ENCODE data around the gene SLC25A30.
A peak's percentile ranks its signal among the peaks of the same experiment; 100 is the strongest.

The SLC25A30 gene

DNA sequence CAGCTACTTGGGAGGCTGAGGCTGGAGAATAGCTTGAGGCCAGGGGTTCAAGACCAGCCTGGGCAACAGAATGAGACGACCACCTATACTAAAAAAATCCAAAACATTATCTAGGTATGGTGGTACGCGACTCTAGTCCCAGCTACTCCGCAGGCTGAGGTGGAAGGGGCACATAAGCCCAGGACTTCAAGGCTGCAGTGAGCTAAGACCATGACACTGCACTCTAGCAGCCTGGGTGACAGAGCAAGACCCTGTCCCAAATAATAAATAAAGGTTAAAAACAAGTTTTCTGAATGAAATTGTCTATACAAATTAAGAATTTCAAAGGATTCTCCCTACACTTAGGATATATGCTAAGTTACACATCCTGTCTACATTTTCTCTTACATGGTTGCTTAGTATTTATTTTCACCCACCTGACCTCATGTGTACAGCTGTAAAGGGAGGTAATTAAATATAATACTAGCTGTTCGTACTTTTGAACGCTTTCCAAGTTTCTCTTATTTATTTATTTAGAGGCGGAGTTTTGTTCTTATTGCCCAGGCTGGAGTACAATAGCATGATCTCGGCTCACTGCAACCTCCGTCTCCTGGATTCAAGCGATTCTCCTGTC is 1.6 kb downstream of the SLC25A30 start:
- peak overlapping the region; percentile 65 for H3K4me3 ChIP-seq (replicated peaks; ENCODE audit: insufficient read depth, low read length)
- H3K27ac ChIP-seq (replicated peaks) = peak overlapping the region; percentile 86
- DNase-seq (ENCODE audit: low read depth in 1 of 2, low spot score in 1 of 2) = no peak

DNA sequence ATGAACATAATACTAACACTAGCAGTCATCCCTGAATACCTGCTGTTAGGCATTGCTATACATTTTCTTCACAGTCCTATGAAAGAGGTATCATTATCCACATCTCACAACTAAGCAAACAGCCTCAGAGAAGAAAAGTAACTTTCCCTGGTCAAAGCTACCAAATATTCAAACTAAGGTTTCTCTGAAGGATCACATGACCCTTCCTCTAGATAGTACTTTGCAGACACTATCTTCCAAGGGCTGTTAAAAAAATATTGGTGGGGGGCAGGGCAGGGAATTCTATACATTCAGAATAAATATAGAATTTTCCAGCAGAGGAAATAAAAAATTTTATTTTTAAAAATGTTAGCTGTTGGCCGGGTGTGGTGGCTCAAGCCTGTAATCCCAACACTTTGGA is 3.1 kb downstream of the SLC25A30 start:
- DNase-seq (ENCODE audit: low read depth in 1 of 2, low spot score in 1 of 2) = no peak
- Histone ChIP-seq H3K27ac (replicated peaks) (no peak overlapping the region), H3K4me3 (replicated peaks; ENCODE audit: insufficient read depth, low read length) (no peak overlapping the region), H3K27me3 (ENCODE audit: insufficient read depth, poor library complexity, severe bottlenecking) (no peaks in the 10 kb centered on the region)
- TF ChIP-seq GABPA (IDR thresholded peaks at IDR 0.05; ENCODE audit: low read depth) (no peak), POLR2AphosphoS5 (IDR thresholded peaks at IDR 0.05; ENCODE audit: low read depth) (no peak), SPI1 (IDR thresholded peaks at IDR 0.05; ENCODE audit: borderline replicate concordance, low read depth) (no peak)
- TF ChIP-seq, protein P1, sequence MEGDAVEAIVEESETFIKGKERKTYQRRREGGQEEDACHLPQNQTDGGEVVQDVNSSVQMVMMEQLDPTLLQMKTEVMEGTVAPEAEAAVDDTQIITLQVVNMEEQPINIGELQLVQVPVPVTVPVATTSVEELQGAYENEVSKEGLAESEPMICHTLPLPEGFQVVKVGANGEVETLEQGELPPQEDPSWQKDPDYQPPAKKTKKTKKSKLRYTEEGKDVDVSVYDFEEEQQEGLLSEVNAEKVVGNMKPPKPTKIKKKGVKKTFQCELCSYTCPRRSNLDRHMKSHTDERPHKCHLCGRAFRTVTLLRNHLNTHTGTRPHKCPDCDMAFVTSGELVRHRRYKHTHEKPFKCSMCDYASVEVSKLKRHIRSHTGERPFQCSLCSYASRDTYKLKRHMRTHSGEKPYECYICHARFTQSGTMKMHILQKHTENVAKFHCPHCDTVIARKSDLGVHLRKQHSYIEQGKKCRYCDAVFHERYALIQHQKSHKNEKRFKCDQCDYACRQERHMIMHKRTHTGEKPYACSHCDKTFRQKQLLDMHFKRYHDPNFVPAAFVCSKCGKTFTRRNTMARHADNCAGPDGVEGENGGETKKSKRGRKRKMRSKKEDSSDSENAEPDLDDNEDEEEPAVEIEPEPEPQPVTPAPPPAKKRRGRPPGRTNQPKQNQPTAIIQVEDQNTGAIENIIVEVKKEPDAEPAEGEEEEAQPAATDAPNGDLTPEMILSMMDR (IDR thresholded peaks at IDR 0.05; ENCODE audit: insufficient read depth, low read length) = no peak
- TF ChIP-seq, protein P2, sequence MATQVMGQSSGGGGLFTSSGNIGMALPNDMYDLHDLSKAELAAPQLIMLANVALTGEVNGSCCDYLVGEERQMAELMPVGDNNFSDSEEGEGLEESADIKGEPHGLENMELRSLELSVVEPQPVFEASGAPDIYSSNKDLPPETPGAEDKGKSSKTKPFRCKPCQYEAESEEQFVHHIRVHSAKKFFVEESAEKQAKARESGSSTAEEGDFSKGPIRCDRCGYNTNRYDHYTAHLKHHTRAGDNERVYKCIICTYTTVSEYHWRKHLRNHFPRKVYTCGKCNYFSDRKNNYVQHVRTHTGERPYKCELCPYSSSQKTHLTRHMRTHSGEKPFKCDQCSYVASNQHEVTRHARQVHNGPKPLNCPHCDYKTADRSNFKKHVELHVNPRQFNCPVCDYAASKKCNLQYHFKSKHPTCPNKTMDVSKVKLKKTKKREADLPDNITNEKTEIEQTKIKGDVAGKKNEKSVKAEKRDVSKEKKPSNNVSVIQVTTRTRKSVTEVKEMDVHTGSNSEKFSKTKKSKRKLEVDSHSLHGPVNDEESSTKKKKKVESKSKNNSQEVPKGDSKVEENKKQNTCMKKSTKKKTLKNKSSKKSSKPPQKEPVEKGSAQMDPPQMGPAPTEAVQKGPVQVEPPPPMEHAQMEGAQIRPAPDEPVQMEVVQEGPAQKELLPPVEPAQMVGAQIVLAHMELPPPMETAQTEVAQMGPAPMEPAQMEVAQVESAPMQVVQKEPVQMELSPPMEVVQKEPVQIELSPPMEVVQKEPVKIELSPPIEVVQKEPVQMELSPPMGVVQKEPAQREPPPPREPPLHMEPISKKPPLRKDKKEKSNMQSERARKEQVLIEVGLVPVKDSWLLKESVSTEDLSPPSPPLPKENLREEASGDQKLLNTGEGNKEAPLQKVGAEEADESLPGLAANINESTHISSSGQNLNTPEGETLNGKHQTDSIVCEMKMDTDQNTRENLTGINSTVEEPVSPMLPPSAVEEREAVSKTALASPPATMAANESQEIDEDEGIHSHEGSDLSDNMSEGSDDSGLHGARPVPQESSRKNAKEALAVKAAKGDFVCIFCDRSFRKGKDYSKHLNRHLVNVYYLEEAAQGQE (IDR thresholded peaks at IDR 0.05; ENCODE audit: insufficient replicate concordance, low read depth) = no peak

More for the DNA sequence above, 1.6 kb downstream of the SLC25A30 start:
- TF ChIP-seq GABPA (IDR thresholded peaks at IDR 0.05; ENCODE audit: low read depth) (no peak), POLR2AphosphoS5 (IDR thresholded peaks at IDR 0.05; ENCODE audit: low read depth) (no peak), SPI1 (IDR thresholded peaks at IDR 0.05; ENCODE audit: borderline replicate concordance, low read depth) (no peak)
- TF ChIP-seq, protein P2 (IDR thresholded peaks at IDR 0.05; ENCODE audit: insufficient replicate concordance, low read depth) = no peak
- TF ChIP-seq, protein P1 (IDR thresholded peaks at IDR 0.05; ENCODE audit: insufficient read depth, low read length) = no peak
- H3K27me3 ChIP-seq (ENCODE audit: insufficient read depth, poor library complexity, severe bottlenecking) = no peaks in the 10 kb centered on the region

DNA sequence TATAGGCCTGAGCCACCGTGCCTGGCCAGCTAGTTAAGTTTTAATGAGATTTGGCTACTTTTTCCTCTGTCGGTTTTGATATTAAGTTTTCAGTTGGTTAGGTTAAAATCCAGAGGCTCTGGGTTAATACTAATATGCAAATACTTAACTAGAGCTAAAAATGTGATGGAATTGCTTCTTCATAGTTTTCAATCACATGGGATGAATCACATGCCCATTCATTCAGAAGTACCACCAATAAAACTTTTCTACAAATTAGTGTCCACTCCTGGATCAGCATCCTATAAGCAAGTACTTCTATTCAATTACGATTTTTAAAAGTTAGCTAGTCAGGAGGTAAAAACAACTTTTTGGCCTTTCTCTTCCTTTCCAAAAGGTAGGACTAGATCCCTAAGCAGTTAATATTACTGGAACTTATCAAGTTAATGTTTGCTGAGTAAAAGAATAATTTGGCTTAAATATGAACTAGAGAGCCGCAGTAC is 4.3 kb downstream of the SLC25A30 start:
- TF ChIP-seq, protein P1 (IDR thresholded peaks at IDR 0.05; ENCODE audit: insufficient read depth, low read length) = no peak
- TF ChIP-seq GABPA (IDR thresholded peaks at IDR 0.05; ENCODE audit: low read depth) (no peak), SPI1 (IDR thresholded peaks at IDR 0.05; ENCODE audit: borderline replicate concordance, low read depth) (no peak), POLR2AphosphoS5 (IDR thresholded peaks at IDR 0.05; ENCODE audit: low read depth) (no peak)
- TF ChIP-seq, protein P2 (IDR thresholded peaks at IDR 0.05; ENCODE audit: insufficient replicate concordance, low read depth) = no peak
- H3K4me3 ChIP-seq (replicated peaks; ENCODE audit: insufficient read depth, low read length) = no peak overlapping the region
- DNase-seq (ENCODE audit: low read depth in 1 of 2, low spot score in 1 of 2) = no peak
- H3K27ac ChIP-seq (replicated peaks) = no peak overlapping the region
- no peaks in the 10 kb centered on the region for H3K27me3 ChIP-seq (ENCODE audit: insufficient read depth, poor library complexity, severe bottlenecking)

Data from HL-60 (cell line).